Measurements from ENCODE around the gene RPN1. TPM values are rescaled to one million over a fixed set of nuclear protein-coding genes. Genes with fewer than 3 reads are reported as not detected.

The RPN1 gene
- total RNA-seq, 1 donor, result 473 TPM

DNA sequence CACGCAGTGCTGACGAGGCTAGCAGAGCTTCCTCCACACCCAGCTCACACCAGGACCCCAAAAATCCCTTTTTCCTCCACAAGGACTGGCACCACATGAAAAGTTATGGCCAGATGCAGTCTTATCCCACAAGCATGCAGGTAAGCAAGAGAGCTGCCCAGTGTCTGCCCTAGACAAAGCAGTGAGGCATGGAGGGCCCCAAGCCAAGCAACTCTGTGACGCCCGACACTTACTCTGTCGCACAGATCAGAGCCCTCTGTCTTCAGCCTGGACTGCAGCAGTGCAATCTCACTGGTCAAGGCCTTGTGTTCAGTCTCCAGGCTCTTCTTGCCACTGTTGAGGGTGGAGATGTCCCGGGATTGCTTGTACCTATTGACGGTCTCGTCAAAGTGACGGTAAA lies 28.7 kb downstream of the RPN1 start:
- Histone ChIP-seq H4K20me1 (ENCODE audit: insufficient read depth, low read length) (peaks cover 16% of the 10 kb centered on the region), H2AFZ (ENCODE audit: low read length) (no peak overlapping the region), H3K4me1 (ENCODE audit: insufficient read depth, low read length) (peaks cover 31% of the 10 kb centered on the region), H3K27ac (ENCODE audit: low read depth, low read length) (no peak overlapping the region), H3K4me2 (ENCODE audit: insufficient read depth, low read length) (no peak overlapping the region), H3K9me3 (ENCODE audit: low read depth, low read length) (no peaks in the 10 kb centered on the region), H3K4me3 (ENCODE audit: insufficient read depth, low read length) (no peak overlapping the region), H3K27me3 (ENCODE audit: insufficient read depth, low read length) (no peaks in the 10 kb centered on the region), H3K79me2 (ENCODE audit: insufficient read depth, low read length) (peaks cover 73% of the 10 kb centered on the region), H3K36me3 (ENCODE audit: insufficient read depth, low read length) (peaks cover 58% of the 10 kb centered on the region)
- TF ChIP-seq, protein P1, sequence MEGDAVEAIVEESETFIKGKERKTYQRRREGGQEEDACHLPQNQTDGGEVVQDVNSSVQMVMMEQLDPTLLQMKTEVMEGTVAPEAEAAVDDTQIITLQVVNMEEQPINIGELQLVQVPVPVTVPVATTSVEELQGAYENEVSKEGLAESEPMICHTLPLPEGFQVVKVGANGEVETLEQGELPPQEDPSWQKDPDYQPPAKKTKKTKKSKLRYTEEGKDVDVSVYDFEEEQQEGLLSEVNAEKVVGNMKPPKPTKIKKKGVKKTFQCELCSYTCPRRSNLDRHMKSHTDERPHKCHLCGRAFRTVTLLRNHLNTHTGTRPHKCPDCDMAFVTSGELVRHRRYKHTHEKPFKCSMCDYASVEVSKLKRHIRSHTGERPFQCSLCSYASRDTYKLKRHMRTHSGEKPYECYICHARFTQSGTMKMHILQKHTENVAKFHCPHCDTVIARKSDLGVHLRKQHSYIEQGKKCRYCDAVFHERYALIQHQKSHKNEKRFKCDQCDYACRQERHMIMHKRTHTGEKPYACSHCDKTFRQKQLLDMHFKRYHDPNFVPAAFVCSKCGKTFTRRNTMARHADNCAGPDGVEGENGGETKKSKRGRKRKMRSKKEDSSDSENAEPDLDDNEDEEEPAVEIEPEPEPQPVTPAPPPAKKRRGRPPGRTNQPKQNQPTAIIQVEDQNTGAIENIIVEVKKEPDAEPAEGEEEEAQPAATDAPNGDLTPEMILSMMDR (IDR thresholded peaks at IDR 0.05; ENCODE audit: extremely low read depth, low read depth, low read length), result no peak
- DNase-seq (ENCODE audit: insufficient read length, low spot score, missing footprints), result no peak

DNA sequence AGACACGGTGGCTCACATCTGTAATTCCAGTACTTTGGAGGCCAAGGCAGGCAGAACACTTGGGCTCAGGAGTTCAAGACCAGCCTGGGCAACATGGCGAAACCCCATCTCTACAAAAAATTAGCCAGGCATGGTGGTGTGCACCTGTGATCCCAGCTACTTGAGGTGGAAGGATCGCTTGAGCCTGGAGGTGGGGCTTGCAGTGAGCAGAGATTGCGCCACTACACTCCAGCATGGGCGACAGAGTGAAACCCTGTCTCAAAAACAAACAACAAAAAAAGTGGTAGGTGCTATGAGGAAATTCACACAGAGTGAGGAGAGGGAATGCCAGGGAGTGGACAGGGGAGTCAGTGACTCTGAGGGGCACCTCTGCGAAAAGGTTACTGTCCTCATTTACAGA lies 29.4 kb downstream of the RPN1 start:
- Histone ChIP-seq H3K36me3 (ENCODE audit: insufficient read depth, low read length) (peaks cover 51% of the 10 kb centered on the region), H3K4me3 (ENCODE audit: insufficient read depth, low read length) (no peak overlapping the region), H3K79me2 (ENCODE audit: insufficient read depth, low read length) (peaks cover 74% of the 10 kb centered on the region)

DNA sequence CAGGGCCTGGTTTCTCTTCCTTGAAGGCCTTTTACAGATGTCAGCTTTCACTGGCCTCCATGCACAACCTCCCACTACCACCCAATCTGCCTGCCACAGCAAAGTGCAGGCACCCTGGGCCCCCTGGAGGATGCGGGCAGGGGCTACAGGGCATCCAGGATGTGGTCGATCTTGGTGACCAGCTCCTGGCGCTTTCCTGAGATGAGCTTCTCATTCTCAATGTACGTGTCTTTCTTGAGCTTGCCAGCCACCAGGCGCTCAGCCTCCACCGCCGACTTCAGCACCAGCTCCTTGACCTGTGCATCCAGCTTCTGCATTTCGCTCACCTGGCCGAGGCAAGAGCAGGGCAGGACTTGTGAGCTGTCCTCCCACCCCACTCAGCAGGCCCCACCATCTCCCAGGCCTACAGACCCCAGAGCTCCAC lies 30.3 kb downstream of the RPN1 start:
- H3K36me3 ChIP-seq (ENCODE audit: insufficient read depth, low read length), result peaks cover 42% of the 10 kb centered on the region
- no peaks in the 10 kb centered on the region for H3K9me3 ChIP-seq (ENCODE audit: low read depth, low read length)
- H3K27me3 ChIP-seq (ENCODE audit: insufficient read depth, low read length), result no peaks in the 10 kb centered on the region
- H3K27ac ChIP-seq (ENCODE audit: low read depth, low read length), result peak overlapping the region; percentile 66
- no peak overlapping the region for H3K4me3 ChIP-seq (ENCODE audit: insufficient read depth, low read length)
- H4K20me1 ChIP-seq (ENCODE audit: insufficient read depth, low read length), result peaks cover 10% of the 10 kb centered on the region
- peaks cover 31% of the 10 kb centered on the region for H3K4me1 ChIP-seq (ENCODE audit: insufficient read depth, low read length)
- TF ChIP-seq, protein P1 (IDR thresholded peaks at IDR 0.05; ENCODE audit: extremely low read depth, low read depth, low read length), result no peak
- DNase-seq (ENCODE audit: insufficient read length, low spot score, missing footprints), result peak; percentile 77
- no peak overlapping the region for H3K4me2 ChIP-seq (ENCODE audit: insufficient read depth, low read length)
- peaks cover 70% of the 10 kb centered on the region for H3K79me2 ChIP-seq (ENCODE audit: insufficient read depth, low read length)
- H2AFZ ChIP-seq (ENCODE audit: low read length), result no peak overlapping the region

More for the DNA sequence above, 29.4 kb downstream of the RPN1 start:
- Histone ChIP-seq H3K4me1 (ENCODE audit: insufficient read depth, low read length) (peaks cover 31% of the 10 kb centered on the region), H2AFZ (ENCODE audit: low read length) (no peak overlapping the region), H3K27ac (ENCODE audit: low read depth, low read length) (no peak overlapping the region), H3K4me2 (ENCODE audit: insufficient read depth, low read length) (no peak overlapping the region), H4K20me1 (ENCODE audit: insufficient read depth, low read length) (peaks cover 10% of the 10 kb centered on the region), H3K27me3 (ENCODE audit: insufficient read depth, low read length) (no peaks in the 10 kb centered on the region), H3K9me3 (ENCODE audit: low read depth, low read length) (no peaks in the 10 kb centered on the region)
- TF ChIP-seq, protein P1 (IDR thresholded peaks at IDR 0.05; ENCODE audit: extremely low read depth, low read depth, low read length), result no peak
- no peak for DNase-seq (ENCODE audit: insufficient read length, low spot score, missing footprints)

DNA sequence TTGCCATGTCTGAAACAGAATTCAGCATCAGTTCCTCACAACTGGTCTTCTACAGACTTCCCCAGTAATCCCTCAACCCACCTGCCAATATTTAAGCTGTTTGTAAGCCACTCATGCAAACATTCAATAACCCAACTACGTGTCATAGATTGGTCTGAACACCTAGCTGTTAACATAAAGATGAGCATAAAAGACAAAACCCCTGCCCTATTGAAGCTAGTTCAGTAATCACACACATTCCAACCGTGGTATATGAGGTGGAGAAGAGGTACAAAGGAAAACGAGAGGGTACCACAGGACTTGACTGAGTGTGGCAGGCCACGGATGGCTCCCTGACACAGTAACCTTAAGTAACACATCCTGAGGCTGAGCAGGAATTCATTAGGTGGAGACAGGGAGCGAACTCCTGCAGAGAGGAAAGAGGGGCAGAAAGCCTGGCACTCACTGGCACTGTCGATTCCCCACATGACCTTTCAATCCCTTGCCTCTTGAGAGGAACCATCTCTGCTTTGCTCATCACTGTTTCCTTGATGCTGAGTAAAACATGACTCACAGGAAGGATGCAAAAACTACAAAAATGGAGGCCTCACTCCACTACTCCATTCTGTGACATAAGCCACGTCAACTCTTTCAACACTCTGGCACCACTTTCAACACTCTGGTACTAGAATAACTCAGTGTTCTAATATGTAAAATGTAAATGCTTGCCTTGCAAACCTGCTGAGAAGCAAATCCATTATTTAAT lies 31.3 kb downstream of the RPN1 start:
- no peaks in the 10 kb centered on the region for H3K27me3 ChIP-seq (ENCODE audit: insufficient read depth, low read length)
- peaks cover 61% of the 10 kb centered on the region for H3K79me2 ChIP-seq (ENCODE audit: insufficient read depth, low read length)
- no peaks in the 10 kb centered on the region for H3K9me3 ChIP-seq (ENCODE audit: low read depth, low read length)
- peaks cover 33% of the 10 kb centered on the region for H3K36me3 ChIP-seq (ENCODE audit: insufficient read depth, low read length)
- H3K4me3 ChIP-seq (ENCODE audit: insufficient read depth, low read length), result no peak overlapping the region
- no peak overlapping the region for H2AFZ ChIP-seq (ENCODE audit: low read length)
- peak overlapping the region; percentile 89 for H3K4me2 ChIP-seq (ENCODE audit: insufficient read depth, low read length)
- peak; percentile 98 for DNase-seq (ENCODE audit: insufficient read length, low spot score, missing footprints)
- TF ChIP-seq, protein P1 (IDR thresholded peaks at IDR 0.05; ENCODE audit: extremely low read depth, low read depth, low read length), result no peak
- peaks cover 31% of the 10 kb centered on the region for H3K4me1 ChIP-seq (ENCODE audit: insufficient read depth, low read length)
- H4K20me1 ChIP-seq (ENCODE audit: insufficient read depth, low read length), result peaks cover 10% of the 10 kb centered on the region
- H3K27ac ChIP-seq (ENCODE audit: low read depth, low read length), result peak overlapping the region; percentile 66

Data from osteoblast (primary cell).